NB4 (cell line): ENCODE measurements around the gene C5orf46.

Experiments used
- CTCF ChIP-seq: IDR thresholded peaks from one replicate; pipeline ENCODE4 v1.5.1; 2012; ENCODE audit warnings: low read depth, low read length
- MYC ChIP-seq: IDR thresholded peaks from 2 replicates; pipeline ENCODE4 v1.6.1; 2011; ENCODE audit warnings: low read depth, low read length
- POLR2A ChIP-seq: IDR thresholded peaks from 2 replicates; pipeline ENCODE4 v1.6.1; 2011; ENCODE audit warnings: mild to moderate bottlenecking; ENCODE audit not compliant: insufficient read length; ENCODE audit errors: extremely low read depth
- TF ChIP-seq, protein P1 (sequence below): IDR thresholded peaks from 2 replicates; pipeline ENCODE4 v1.6.1; 2011; ENCODE audit warnings: low read depth, low read length

GRCh38 chr5:147878066-147878759 lies 28.1 kb downstream of the C5orf46 start, which contains the start of gene SCGB3A2:
- TF ChIP-seq CTCF (no peak), POLR2A (no peak), MYC (no peak)
- TF ChIP-seq, protein P1, sequence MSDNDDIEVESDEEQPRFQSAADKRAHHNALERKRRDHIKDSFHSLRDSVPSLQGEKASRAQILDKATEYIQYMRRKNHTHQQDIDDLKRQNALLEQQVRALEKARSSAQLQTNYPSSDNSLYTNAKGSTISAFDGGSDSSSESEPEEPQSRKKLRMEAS, result no peak
